ENCODE results near the gene DIO1.
"Not testable (repeated sequence)": the region's sequence is repeated elsewhere in the genome, so short reads cannot be mapped to it uniquely, and the experiment has no call there.

The DIO1 gene

DNA sequence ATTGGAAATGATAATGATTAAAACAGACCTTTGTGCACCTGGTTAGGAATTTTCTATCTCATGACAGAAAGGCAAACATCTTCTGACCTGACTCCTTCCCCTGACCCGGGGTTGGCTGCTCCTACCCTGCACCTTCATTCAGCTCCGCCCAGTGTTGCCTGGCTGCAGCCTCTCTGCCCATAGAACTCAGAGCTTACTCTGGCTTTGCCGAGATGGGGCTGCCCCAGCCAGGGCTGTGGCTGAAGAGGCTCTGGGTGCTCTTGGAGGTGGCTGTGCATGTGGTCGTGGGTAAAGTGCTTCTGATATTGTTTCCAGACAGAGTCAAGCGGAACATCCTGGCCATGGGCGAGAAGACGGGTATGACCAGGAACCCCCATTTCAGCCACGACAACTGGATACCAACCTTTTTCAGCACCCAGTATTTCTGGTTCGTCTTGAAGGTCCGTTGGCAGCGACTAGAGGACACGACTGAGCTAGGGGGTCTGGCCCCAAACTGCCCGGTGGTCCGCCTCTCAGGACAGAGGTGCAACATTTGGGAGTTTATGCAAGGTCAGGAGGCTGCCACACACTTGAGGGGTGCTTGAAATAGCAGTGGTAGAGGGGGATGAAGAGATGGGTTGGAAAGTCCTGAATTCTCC, at the start of gene DIO1:
Gene DIO1 (plus strand): TSS at position 189 of the 638 bp plus-strand sequence. CDS start 24 bp downstream, at position 213.
- Mint-ChIP-seq H3K9me3 (no peaks in the 10 kb centered on the region), H3K36me3 (no peaks in the 10 kb centered on the region), H3K4me3 (no peak within 1 kb of the TSS), H3K27ac (no peak within 1 kb of the TSS), H3K4me1 (peaks cover 22% of the 10 kb centered on the region)
- no peak for ATAC-seq
- no peak for DNase-seq (ENCODE audit: low spot score in 2 of 2)

DNA sequence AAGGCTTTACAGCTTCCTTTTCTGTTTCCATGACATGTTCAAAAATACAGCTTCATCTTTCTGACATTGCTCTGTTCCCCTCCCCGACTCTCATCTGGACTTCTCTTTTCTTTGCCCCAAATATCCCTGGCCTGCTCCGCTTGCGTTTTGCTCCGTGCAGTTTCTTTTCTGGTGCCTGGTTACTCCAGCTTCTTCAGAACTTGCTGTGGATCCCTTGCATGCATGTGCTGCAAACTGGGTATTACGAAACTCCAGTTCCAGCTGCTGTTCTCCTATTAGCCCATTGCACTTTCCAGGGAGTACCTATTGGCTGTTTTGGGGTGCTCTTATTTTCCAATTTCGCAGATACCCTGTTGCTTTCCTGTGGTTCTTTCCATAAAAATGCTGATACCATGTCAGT, 46.0 kb upstream of the DIO1 start:
- H3K9me3 Mint-ChIP-seq: no peaks in the 10 kb centered on the region
- no peaks in the 10 kb centered on the region for H3K4me1 Mint-ChIP-seq
- DNase-seq (ENCODE audit: low spot score in 2 of 2): no peak

DNA sequence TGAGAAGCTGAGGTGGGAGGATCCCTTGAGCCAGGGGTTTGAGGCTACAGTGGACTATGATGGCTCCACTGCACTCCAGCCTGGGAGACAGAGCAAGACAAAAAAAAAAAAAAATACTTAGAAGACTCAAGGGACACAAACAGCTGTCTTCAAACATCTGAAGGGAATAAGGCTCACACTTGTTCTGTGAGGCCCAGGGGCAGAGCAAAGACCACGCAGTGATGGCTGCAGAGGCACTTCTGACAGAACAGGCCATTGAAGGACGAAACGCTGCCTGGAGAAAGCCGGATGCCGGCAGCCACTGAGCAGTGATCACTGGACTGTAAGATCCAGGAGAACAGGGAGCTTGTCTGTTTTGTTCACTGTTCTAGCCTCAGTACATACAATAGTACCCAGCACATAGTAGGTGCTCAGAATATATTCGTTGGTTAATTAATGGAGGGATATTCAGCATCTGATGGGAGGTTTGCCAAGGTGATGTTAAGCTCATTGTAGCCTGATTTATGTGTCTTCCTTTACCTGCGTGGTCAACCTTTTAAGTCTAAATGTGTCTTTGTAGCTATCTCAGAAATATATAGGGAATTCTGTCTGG, 43.8 kb upstream of the DIO1 start:
- H3K27ac Mint-ChIP-seq: no peak overlapping the region
- no peaks in the 10 kb centered on the region for H3K4me1 Mint-ChIP-seq
- ATAC-seq: no peak
- no peaks in the 10 kb centered on the region for H3K9me3 Mint-ChIP-seq
- no peak for DNase-seq (ENCODE audit: low spot score in 2 of 2)
- H3K36me3 Mint-ChIP-seq: peaks cover 15% of the 10 kb centered on the region
- H3K4me3 Mint-ChIP-seq: no peak overlapping the region

More for the DNA sequence above, 46.0 kb upstream of the DIO1 start:
- Mint-ChIP-seq H3K27ac (no peak overlapping the region), H3K36me3 (no peaks in the 10 kb centered on the region), H3K4me3 (no peak overlapping the region)
- ATAC-seq: no peak

DNA sequence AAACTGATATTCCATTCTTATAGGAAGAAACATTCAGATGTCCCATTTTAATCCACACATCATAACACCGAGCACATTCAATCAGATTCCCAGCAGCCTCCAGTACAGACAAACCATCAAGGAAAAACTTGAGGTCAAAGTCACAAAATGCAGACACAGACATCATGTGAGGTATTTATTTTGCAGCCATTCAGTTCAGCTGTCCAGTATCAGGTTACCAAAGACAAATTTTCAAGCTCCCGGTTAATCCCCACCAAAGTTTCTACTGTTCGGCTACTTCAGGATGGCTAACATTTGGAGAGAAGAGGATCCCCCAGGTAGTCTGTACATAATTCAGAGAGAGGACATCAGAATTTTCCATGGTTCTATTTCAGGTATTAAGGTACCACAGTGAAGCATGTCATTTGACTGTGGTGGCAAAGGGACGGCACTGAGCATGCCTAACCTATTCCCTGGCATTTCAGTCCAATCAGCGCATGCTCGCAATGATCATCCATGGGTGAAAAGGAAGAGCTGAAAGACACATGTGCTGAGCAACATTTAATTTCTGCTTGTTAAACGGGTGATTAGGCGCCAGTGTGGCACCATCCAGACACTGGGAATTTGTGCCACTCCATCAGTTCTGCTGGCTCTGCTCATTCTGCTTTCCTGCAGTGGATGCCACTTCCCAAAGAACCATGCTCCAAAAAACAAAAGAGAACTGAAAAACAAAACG, 42.3 kb upstream of the DIO1 start:
- Mint-ChIP-seq H3K4me3 (no peak overlapping the region), H3K4me1 (no peaks in the 10 kb centered on the region), H3K27ac (peak overlapping the region; percentile 32), H3K9me3 (no peaks in the 10 kb centered on the region), H3K36me3 (peaks cover 15% of the 10 kb centered on the region)
- no peak for DNase-seq (ENCODE audit: low spot score in 2 of 2)
- no peak for ATAC-seq

DNA sequence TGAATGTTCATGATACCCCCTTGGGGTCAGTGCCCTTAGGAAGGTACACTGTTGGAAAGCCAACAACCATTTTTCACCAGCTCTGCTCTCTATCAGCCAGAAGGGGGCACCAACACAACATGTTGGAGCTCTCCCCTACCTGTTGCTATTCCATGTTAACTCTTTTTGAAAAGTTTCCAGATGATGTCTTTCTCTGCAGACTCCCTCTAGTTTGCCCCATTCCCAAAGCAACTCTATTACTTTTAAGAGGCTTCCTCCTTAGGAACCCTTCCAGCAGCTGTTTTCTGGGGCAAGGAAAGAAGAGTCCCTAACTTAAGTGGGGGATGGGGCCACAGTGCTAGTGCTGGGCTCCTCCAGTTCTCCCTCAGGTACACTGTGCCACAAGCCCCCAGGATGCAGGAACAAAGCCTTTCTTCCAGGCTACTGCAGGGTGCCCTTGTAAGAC, 33.0 kb upstream of the DIO1 start:
- ATAC-seq: peak; percentile 77

DNA sequence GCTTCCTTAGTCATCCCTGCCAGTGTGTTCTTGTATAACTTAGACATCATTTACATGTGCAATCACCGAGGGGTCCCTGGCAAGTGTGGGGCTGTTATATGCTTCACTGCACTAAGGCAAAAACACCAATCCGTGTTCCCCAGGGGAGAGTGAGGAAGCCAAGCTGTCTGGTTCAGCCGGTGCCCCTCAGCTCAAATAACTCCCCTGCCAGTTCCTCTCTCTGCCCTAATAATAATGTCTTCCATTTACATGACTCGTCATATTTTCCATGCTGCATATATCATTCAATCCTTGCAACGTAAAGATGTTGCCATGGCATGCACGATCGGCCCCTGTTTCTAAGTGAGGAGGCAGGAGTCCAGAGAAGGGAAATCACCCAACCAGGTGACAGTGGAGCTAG, 31.5 kb upstream of the DIO1 start:
- no peak for ATAC-seq
- Mint-ChIP-seq H3K27ac (peak overlapping the region; percentile 16), H3K36me3 (peaks cover 35% of the 10 kb centered on the region)

More for the DNA sequence above, 33.0 kb upstream of the DIO1 start:
- Mint-ChIP-seq H3K36me3 (peaks cover 22% of the 10 kb centered on the region), H3K4me3 (no peak overlapping the region), H3K9me3 (no peaks in the 10 kb centered on the region), H3K27ac (peak overlapping the region; percentile 51), H3K4me1 (peaks cover 12% of the 10 kb centered on the region)
- DNase-seq (ENCODE audit: low spot score in 2 of 2): peak in 1 of 2 donors; percentile 56

DNA sequence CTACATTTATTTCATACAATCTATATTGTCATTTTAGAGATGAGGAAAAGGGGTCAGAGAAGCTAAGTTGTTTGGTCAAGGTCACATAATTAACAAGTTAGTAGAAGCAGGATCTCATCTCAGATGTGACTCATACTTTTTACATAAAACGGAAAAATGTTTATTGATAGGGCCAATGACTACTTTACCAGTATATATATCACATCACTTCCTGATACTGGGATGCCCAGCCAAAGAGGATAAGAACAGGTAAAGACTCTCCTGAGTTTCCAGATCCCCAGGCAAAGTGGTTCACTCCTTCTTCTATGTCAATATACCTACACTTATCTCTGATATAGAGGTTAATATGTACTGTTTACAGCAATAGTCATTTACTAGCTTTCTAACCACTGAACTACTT, 25.4 kb upstream of the DIO1 start:
- no peak overlapping the region for H3K27ac Mint-ChIP-seq
- no peak overlapping the region for H3K4me3 Mint-ChIP-seq
- DNase-seq (ENCODE audit: low spot score in 2 of 2) (no peak), ATAC-seq (no peak)
- peaks cover 77% of the 10 kb centered on the region for H3K36me3 Mint-ChIP-seq
- no peaks in the 10 kb centered on the region for H3K9me3 Mint-ChIP-seq
- H3K4me1 Mint-ChIP-seq: no peaks in the 10 kb centered on the region

More for the DNA sequence above, 31.5 kb upstream of the DIO1 start:
- no peak for DNase-seq (ENCODE audit: low spot score in 2 of 2)
- H3K4me1 Mint-ChIP-seq: peaks cover 12% of the 10 kb centered on the region
- H3K4me3 Mint-ChIP-seq: no peak overlapping the region
- no peaks in the 10 kb centered on the region for H3K9me3 Mint-ChIP-seq

DNA sequence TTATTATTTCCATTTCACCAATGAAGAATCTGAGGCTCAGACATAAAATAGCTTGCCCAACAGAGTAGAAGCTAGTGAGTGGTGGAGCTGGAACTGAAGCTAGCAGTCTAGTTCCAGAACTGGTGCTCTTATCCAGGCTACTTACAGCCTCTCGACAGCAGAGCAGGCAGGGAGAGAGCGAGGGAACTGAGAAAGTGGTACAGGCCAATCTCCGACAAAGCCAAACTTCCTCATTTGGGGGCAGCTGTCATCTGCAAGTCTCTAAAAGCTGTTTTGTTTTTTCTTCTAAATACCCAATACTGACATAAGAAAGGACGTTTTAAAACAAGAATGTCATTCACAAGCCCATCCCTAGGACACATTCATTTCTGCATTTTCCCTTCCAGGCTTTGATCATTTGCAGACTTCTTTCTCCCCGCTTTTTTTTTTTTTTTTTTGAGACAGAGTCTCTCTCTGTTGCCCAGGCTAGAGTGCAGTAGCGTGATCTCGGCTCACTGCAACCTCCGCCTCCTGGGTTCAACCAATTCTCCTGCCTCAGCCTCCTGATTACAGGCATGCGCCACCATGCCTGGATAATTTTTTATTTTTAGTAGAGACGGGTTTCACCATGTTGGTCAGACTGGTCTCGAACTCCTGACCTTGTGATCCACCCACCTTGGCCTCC, 24.4 kb upstream of the DIO1 start:
- Mint-ChIP-seq H3K27ac (no peak overlapping the region), H3K4me1 (no peaks in the 10 kb centered on the region), H3K36me3 (peaks cover 77% of the 10 kb centered on the region), H3K4me3 (no peak overlapping the region), H3K9me3 (no peaks in the 10 kb centered on the region)
- no peak for DNase-seq (ENCODE audit: low spot score in 2 of 2)
- no peak for ATAC-seq

DNA sequence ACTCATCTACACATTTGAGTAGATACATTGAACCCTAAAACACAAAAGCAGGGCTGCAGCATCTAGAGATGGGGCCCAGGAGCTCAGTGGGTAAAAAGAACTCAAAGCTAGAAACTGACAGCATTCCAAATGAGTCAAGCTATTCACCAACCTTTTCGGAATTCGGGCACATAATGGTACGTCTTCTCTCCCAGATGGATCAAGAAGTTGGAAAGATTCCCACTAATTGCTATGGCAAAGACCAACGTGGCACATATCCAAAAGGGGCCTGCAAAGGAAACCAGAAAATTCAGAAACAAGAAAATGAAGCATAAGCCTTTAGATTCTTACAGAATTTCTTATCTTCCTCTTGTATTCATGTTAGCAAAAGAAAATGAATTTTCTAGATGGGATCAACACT, 22.8 kb upstream of the DIO1 start:
- Mint-ChIP-seq H3K27ac (no peak overlapping the region), H3K9me3 (no peaks in the 10 kb centered on the region), H3K4me3 (no peak overlapping the region), H3K4me1 (no peaks in the 10 kb centered on the region), H3K36me3 (peaks cover 67% of the 10 kb centered on the region)
- DNase-seq (ENCODE audit: low spot score in 2 of 2) (no peak), ATAC-seq (no peak)

DNA sequence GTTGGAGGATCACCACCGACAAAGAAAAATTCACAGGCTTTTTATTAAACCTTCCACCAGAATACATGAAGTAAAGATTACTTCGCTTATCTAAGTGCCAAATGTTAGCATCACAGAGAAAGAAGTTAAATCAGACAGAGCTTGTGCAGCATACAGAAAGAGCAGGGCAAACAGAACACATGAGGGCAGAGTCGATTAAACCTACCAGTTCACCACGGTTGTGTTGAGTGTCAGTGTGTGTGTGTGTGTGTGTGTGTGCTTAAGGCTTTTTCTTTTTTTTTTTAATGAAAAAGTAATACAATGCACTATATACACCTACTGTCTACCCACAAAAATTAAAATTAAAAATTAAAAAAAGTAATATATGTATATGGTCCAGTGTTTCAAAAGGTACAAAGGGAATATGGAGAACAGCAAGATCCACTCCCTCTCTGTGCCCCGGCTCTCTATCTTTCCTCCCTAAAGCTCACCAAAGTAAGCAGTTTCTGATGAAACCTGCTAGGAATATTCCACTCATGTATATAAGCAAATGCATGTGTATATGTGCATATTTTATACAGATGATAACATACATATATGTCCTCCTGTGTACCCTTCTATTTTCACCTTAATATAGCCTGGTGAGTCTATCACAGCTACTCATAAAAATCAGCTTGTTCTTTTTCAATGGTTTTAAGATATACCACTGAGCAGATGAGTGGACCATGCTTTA, 22.1 kb upstream of the DIO1 start:
- DNase-seq (ENCODE audit: low spot score in 2 of 2) (no peak), ATAC-seq (no peak)
- peaks cover 63% of the 10 kb centered on the region for H3K36me3 Mint-ChIP-seq
- H3K27ac Mint-ChIP-seq: no peak overlapping the region
- H3K9me3 Mint-ChIP-seq: no peaks in the 10 kb centered on the region
- no peak overlapping the region for H3K4me3 Mint-ChIP-seq
- no peaks in the 10 kb centered on the region for H3K4me1 Mint-ChIP-seq

DNA sequence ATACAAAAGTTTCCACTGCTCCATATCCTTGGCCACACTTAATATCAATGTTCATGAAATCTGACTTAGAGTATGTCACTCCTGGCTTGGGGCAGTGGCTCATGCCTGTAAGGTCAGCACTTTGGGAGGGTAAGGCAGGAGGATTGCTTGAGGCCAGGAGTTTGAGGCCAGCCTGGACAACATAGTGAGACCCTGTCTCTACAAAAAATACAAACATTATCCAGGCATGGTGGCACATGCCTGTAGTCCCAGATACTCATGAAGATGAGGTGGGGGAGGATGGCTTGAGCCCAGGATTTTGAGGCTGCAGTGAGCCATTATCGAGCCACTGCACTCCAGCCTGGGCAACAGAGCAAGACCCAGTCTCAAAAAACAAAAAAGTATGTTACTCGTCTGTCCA, 18.8 kb upstream of the DIO1 start:
- H3K9me3 Mint-ChIP-seq; DNase-seq (ENCODE audit: low spot score in 2 of 2); H3K4me3 Mint-ChIP-seq; H3K27ac Mint-ChIP-seq; H3K4me1 Mint-ChIP-seq; ATAC-seq: not testable (repeated sequence)
- peaks cover 43% of the 10 kb centered on the region for H3K36me3 Mint-ChIP-seq

DNA sequence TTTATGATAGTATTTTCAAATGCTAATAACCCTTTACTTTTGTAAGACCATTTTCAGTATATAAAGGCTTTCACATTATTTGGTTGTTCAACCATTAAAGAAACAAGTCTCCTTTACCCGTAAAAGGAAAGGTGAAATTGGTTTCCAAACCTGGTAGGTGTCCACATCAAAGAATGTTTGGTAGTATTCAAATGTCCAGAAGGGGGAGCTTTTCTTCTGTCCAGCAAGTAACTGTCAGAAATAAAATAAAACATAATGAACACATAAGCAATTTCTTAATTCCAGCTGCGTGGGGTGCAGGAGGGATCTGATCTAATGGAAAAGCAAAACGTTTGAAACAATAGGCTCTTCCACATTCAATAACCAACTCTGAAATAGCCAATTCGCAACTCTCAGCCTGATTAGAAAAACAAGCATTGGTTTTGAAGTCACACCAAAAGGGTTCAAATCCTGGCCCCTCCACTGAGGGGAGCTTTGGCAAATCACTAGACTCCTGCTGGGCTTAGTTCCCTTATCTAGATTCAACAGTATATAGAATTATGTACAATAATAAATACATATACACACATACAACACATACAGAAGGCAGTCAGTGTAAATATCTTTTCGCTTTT, 15.4 kb upstream of the DIO1 start:
- no peaks in the 10 kb centered on the region for H3K9me3 Mint-ChIP-seq
- H3K4me1 Mint-ChIP-seq: no peaks in the 10 kb centered on the region
- H3K36me3 Mint-ChIP-seq: peaks cover 36% of the 10 kb centered on the region
- no peak overlapping the region for H3K27ac Mint-ChIP-seq
- H3K4me3 Mint-ChIP-seq: no peak overlapping the region
- DNase-seq (ENCODE audit: low spot score in 2 of 2): no peak
- no peak for ATAC-seq

DNA sequence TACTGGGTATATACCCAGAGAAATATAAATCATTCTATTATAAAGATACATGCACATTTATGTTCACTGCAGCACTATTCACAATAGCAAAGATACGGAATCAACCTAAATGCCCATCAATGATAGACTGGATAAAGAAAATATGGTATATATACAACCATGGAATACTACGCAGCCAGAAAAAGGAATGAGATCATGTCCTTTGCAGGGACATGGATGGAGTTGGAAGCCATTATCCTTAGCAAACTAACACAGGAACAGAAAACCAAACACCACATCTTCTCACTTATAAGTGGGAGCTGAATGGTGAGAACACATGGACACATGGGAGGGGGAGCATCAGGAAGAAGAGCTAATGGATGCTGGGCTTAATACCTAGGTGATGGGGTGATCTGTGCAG, 12.1 kb upstream of the DIO1 start:
- not testable (repeated sequence) for H3K27ac Mint-ChIP-seq; H3K4me1 Mint-ChIP-seq; DNase-seq (ENCODE audit: low spot score in 2 of 2); ATAC-seq; H3K9me3 Mint-ChIP-seq; H3K4me3 Mint-ChIP-seq
- peaks cover 41% of the 10 kb centered on the region for H3K36me3 Mint-ChIP-seq

DNA sequence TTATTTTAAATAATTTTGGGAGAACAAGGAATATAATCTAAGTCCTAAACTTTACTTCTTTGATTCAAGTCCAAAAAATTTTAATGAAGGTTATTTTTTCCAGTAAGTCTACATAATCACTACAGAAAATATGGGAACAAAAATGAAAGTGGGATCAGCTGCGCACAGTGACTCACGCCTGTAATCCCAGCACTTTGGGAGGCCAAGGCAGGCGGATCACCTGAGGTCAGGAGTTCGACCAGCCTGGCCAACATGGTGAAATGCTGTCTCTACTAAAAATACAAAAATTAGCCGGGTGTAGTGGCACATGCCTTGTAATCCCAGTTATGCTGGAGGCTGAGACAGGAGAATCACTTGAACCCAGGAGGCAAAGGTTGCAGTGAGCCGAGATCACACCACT, 10.4 kb upstream of the DIO1 start:
- not testable (repeated sequence) for H3K4me3 Mint-ChIP-seq; DNase-seq (ENCODE audit: low spot score in 2 of 2); H3K9me3 Mint-ChIP-seq; H3K4me1 Mint-ChIP-seq; ATAC-seq; H3K27ac Mint-ChIP-seq
- H3K36me3 Mint-ChIP-seq: peaks cover 31% of the 10 kb centered on the region

DNA sequence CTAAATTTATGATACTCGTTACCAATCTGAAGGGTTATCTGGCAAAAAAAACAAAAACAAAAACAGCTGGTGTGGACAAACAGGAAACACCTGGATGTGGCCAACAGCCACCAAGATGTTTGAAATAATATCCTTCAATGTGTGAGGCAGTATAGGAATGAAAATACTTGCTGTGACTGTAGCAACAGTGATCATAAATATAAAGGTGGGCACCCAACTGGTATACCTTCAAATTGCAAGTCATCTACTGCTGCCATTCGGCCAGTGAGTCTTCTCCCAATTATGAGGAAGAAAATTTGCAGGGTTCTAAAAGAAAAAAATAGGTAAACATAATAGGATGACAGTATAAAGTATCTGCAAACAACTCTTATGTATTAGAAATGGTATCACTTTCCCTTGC, 5.3 kb upstream of the DIO1 start:
- peaks cover 32% of the 10 kb centered on the region for H3K4me1 Mint-ChIP-seq
- ATAC-seq: no peak

More for the DNA sequence above, 5.3 kb upstream of the DIO1 start:
- no peaks in the 10 kb centered on the region for H3K9me3 Mint-ChIP-seq
- H3K4me3 Mint-ChIP-seq: peak overlapping the region; percentile 96
- H3K36me3 Mint-ChIP-seq: peaks cover 11% of the 10 kb centered on the region
- peak overlapping the region; percentile 95 for H3K27ac Mint-ChIP-seq
- DNase-seq (ENCODE audit: low spot score in 2 of 2): no peak
